Measurements from ENCODE around the gene UBL7. TPM values are rescaled to one million over a fixed set of nuclear protein-coding genes. Genes with fewer than 3 reads are reported as not detected.
A peak's percentile ranks its signal among the peaks of the same experiment; 100 is the strongest.

UBL7 gene
- total RNA-seq, 1 experiment from 2014 or later = 65.3 TPM

DNA sequence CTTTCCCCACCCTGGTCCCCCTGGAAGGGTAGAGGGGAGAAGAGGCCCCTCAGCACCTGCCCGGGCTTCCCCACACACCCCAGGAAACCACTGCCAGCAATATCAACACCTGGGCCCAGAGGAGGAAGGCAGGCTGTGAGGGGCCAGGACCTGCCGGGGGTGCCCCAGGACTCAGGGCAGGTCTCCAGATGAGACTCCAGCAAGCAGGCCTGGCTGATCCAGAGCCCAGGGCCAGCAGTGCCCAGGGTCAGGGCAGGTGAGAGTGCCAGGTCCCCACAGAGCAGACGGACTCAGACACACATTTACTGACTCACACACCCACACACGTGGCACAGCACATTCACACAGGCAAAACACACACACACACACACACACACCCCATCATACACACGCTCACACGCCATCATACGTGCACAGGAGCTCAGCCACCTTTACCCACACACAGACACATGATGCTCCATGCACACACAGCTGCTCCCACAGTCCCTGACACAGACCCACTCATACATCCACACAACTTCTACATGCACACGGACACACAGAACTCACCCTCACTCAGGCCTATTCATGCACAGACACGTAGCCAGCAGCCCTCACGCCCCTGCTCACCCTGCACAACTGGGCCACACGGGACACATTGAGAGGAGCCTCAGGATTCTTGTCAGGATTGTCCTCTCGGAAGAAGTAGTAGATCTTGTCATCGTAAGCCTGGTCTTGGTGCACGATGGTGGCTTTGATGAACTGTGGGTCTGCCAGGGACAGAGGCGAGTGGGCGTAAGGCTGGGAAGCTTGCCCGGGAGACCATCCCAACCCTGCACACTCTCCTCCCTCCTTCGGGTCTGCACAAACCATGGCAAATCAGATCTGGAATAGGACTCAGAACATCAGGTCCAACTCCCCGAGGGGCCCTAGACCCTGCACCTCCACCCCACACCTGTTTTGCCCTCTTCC lies 44.7 kb downstream of the UBL7 start:
- TSS peak; percentile 30 for BruUV-seq (replicated peaks)
- peaks cover 31 to 35% of the 10 kb centered on the region in 2 experiments for H3K4me1 ChIP-seq (ENCODE audit: control insufficient read depth in 1 of 2, insufficient read depth in 2 of 2, low read length in 2 of 2)
- no peak overlapping the region for H3K4me2 ChIP-seq (ENCODE audit: low read length)
- H3K9ac ChIP-seq (ENCODE audit: low read length) = no peak overlapping the region
- TF ChIP-seq, protein P1, sequence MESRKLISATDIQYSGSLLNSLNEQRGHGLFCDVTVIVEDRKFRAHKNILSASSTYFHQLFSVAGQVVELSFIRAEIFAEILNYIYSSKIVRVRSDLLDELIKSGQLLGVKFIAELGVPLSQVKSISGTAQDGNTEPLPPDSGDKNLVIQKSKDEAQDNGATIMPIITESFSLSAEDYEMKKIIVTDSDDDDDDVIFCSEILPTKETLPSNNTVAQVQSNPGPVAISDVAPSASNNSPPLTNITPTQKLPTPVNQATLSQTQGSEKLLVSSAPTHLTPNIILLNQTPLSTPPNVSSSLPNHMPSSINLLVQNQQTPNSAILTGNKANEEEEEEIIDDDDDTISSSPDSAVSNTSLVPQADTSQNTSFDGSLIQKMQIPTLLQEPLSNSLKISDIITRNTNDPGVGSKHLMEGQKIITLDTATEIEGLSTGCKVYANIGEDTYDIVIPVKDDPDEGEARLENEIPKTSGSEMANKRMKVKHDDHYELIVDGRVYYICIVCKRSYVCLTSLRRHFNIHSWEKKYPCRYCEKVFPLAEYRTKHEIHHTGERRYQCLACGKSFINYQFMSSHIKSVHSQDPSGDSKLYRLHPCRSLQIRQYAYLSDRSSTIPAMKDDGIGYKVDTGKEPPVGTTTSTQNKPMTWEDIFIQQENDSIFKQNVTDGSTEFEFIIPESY (IDR thresholded peaks at IDR 0.05; ENCODE audit: extremely low read depth, insufficient replicate concordance, low read length) = no peak
- TF ChIP-seq FOSL1 (IDR thresholded peaks at IDR 0.05; ENCODE audit: low read depth) (no peak), EZH2 (IDR thresholded peaks at IDR 0.05) (no peak), EZH2phosphoT487 (IDR thresholded peaks at IDR 0.05; ENCODE audit: borderline replicate concordance) (no peak)
- H3K27ac ChIP-seq (ENCODE audit: low read depth, low read length) = no peak overlapping the region
- no peak for DNase-seq (ENCODE audit: low read depth, low spot score)
- H3K4me3 ChIP-seq (replicated peaks in 1 of 2; ENCODE audit: low read depth in 1 of 2, low read length in 2 of 2) = no peak overlapping the region
- peaks cover 0 to 42% of the 10 kb centered on the region in 2 experiments; a peak in 2 of 4 replicates for H3K36me3 ChIP-seq (ENCODE audit: control insufficient read depth in 1 of 2, insufficient read depth in 2 of 2, low read length in 2 of 2)
- H3K9me3 ChIP-seq (ENCODE audit: control insufficient read depth in 1 of 2, insufficient read depth in 1 of 2, low read depth in 1 of 2, low read length in 2 of 2) = no peaks in the 10 kb centered on the region
- ChIA-PET POLR2A (no interaction called here), CTCF (no interaction called here), RAD21 (ENCODE audit: low non-redundant PET in 1 of 2, low total read pairs in 2 of 2, uncharacterized antibody in 2 of 2, unreplicated experiment in 2 of 2) (no interaction called here)
- peaks cover 42% of the 10 kb centered on the region for H3K79me2 ChIP-seq (ENCODE audit: insufficient read depth, low read length)
- H3K9me2 ChIP-seq (ENCODE audit: insufficient read depth) = no peaks in the 10 kb centered on the region
- no peaks in the 10 kb centered on the region for H4K20me1 ChIP-seq (ENCODE audit: insufficient read depth)
- H3K27me3 ChIP-seq (ENCODE audit: insufficient read depth, low read length) = no peaks in the 10 kb centered on the region
- no peak overlapping the region for H2AFZ ChIP-seq (ENCODE audit: low read depth, low read length, poor library complexity, severe bottlenecking)
- no peak for ATAC-seq
- intact Hi-C loops (cut with micrococcal nuclease) = no loop called here
